Effector memory CD8-positive, alpha-beta T cell (primary cell): ENCODE data around the gene SLC35E2B.

Experiments
- ATAC-seq: fragments of 150-1000 bp; cut with Tn5 transposase; replicated peaks from 2 replicates; pipeline ENCODE4 v1.10.0; 2021; ENCODE audit warnings: mild to moderate bottlenecking, moderate library complexity
- DNase-seq, 3 experiments: peaks; one replicate each; pipeline ENCODE4 v3.0.0; 2021
- H3K27ac Mint-ChIP-seq, 2 donors: one replicate each; pipeline ENCODE4 v1.8.0; 2022; ENCODE audit warnings: mild to moderate bottlenecking in 2 of 2, mixed read lengths in 2 of 2, moderate library complexity in 2 of 2
- H3K27me3 Mint-ChIP-seq, 2 donors: one replicate each; pipeline ENCODE4 v1.8.0; 2022; ENCODE audit warnings: mixed read lengths in 2 of 2
- H3K36me3 Mint-ChIP-seq: one replicate; pipeline ENCODE4 v1.8.0; 2022; ENCODE audit warnings: mild to moderate bottlenecking, moderate library complexity, mixed read lengths; ENCODE audit not compliant: insufficient read depth
- H3K4me1 Mint-ChIP-seq, 2 donors: one replicate each; pipeline ENCODE4 v1.8.0; 2022; ENCODE audit warnings: low read depth in 2 of 2, mixed read lengths in 2 of 2
- H3K4me3 Mint-ChIP-seq, 2 donors: one replicate each; pipeline ENCODE4 v1.8.0; 2022; ENCODE audit warnings: mild to moderate bottlenecking in 2 of 2, mixed read lengths in 2 of 2, moderate library complexity in 2 of 2
- H3K9me3 Mint-ChIP-seq, 2 donors: one replicate each; pipeline ENCODE4 v1.8.0; 2022; ENCODE audit warnings: mixed read lengths in 2 of 2

SLC35E2B gene

GRCh38 chr1:1624443-1625403 lies 67.9 kb downstream of the SLC35E2B start:
- no peak overlapping the region for H3K27ac Mint-ChIP-seq
- H3K4me3 Mint-ChIP-seq = no peak overlapping the region
- H3K9me3 Mint-ChIP-seq = no peaks in the 10 kb centered on the region
- no peak for ATAC-seq
- no peaks in the 10 kb centered on the region for H3K27me3 Mint-ChIP-seq
- no peak for DNase-seq
- H3K36me3 Mint-ChIP-seq = peaks cover 16% of the 10 kb centered on the region
- peaks cover 3 to 8% of the 10 kb centered on the region in 2 donors for H3K4me1 Mint-ChIP-seq

- Mint-ChIP-seq H3K4me1 (peaks cover 3 to 9% of the 10 kb centered on the region in 2 donors), H3K27me3 (no peaks in the 10 kb centered on the region), H3K4me3 (no peak overlapping the region), H3K27ac (no peak overlapping the region), H3K9me3 (no peaks in the 10 kb centered on the region), H3K36me3 (peaks cover 16% of the 10 kb centered on the region)
- ATAC-seq = no peak
- no peak for DNase-seq
Measured at GRCh38 chr1:1623631-1624442, 68.8 kb downstream of the SLC35E2B start.

GRCh38 chr1:1623181-1623630 lies 69.4 kb downstream of the SLC35E2B start:
- no peak overlapping the region for H3K27ac Mint-ChIP-seq
- no peaks in the 10 kb centered on the region for H3K27me3 Mint-ChIP-seq
- H3K36me3 Mint-ChIP-seq = peaks cover 17% of the 10 kb centered on the region
- H3K4me3 Mint-ChIP-seq = no peak overlapping the region
- no peaks in the 10 kb centered on the region for H3K9me3 Mint-ChIP-seq
- ATAC-seq (no peak), DNase-seq (no peak)
- H3K4me1 Mint-ChIP-seq = peaks cover 4 to 12% of the 10 kb centered on the region in 2 donors

- H3K27me3 Mint-ChIP-seq = no peaks in the 10 kb centered on the region
- DNase-seq (no peak), ATAC-seq (no peak)
- H3K9me3 Mint-ChIP-seq = no peaks in the 10 kb centered on the region
- H3K4me3 Mint-ChIP-seq = no peak overlapping the region
- H3K36me3 Mint-ChIP-seq = peaks cover 16% of the 10 kb centered on the region
- H3K4me1 Mint-ChIP-seq = peaks cover 4 to 12% of the 10 kb centered on the region in 2 donors
- H3K27ac Mint-ChIP-seq = peak overlapping the region in 1 of 2 donors; percentile 68
Measured at GRCh38 chr1:1622788-1623094, 69.9 kb downstream of the SLC35E2B start.

GRCh38 chr1:1622010-1622787 lies 70.4 kb downstream of the SLC35E2B start:
- no peak overlapping the region for H3K4me3 Mint-ChIP-seq
- peaks cover 13% of the 10 kb centered on the region for H3K36me3 Mint-ChIP-seq
- no peaks in the 10 kb centered on the region for H3K27me3 Mint-ChIP-seq
- DNase-seq (no peak), ATAC-seq (no peak)
- peak overlapping the region in 1 of 2 donors; percentile 68 for H3K27ac Mint-ChIP-seq
- H3K9me3 Mint-ChIP-seq = no peaks in the 10 kb centered on the region
- peaks cover 9 to 12% of the 10 kb centered on the region in 2 donors for H3K4me1 Mint-ChIP-seq

GRCh38 chr1:1621173-1622009 lies 71.2 kb downstream of the SLC35E2B start:
- Mint-ChIP-seq H3K4me3 (no peak overlapping the region), H3K27ac (no peak overlapping the region), H3K9me3 (no peaks in the 10 kb centered on the region), H3K4me1 (peaks cover 12 to 13% of the 10 kb centered on the region in 2 donors), H3K27me3 (no peaks in the 10 kb centered on the region), H3K36me3 (peaks cover 20% of the 10 kb centered on the region)
- DNase-seq (no peak), ATAC-seq (no peak)

GRCh38 chr1:1620433-1621139 lies 72.0 kb downstream of the SLC35E2B start:
- Mint-ChIP-seq H3K27me3 (no peaks in the 10 kb centered on the region), H3K27ac (no peak overlapping the region), H3K4me3 (no peak overlapping the region), H3K4me1 (peaks cover 12 to 13% of the 10 kb centered on the region in 2 donors), H3K36me3 (peaks cover 23% of the 10 kb centered on the region), H3K9me3 (no peaks in the 10 kb centered on the region)
- ATAC-seq (no peak), DNase-seq (no peak)

- Mint-ChIP-seq H3K9me3 (no peaks in the 10 kb centered on the region), H3K27ac (no peak overlapping the region), H3K27me3 (no peaks in the 10 kb centered on the region), H3K4me1 (peaks cover 10 to 14% of the 10 kb centered on the region in 2 donors), H3K36me3 (peaks cover 30% of the 10 kb centered on the region), H3K4me3 (no peak overlapping the region)
- ATAC-seq (no peak), DNase-seq (no peak)
Measured at GRCh38 chr1:1619917-1620361, 72.7 kb downstream of the SLC35E2B start.

GRCh38 chr1:1618396-1619068 lies 74.1 kb downstream of the SLC35E2B start:
- no peak for DNase-seq
- Mint-ChIP-seq H3K4me3 (no peak overlapping the region), H3K27me3 (no peaks in the 10 kb centered on the region), H3K27ac (peak overlapping the region in 1 of 2 donors; percentile 91), H3K4me1 (peaks cover 19 to 26% of the 10 kb centered on the region in 2 donors), H3K9me3 (no peaks in the 10 kb centered on the region), H3K36me3 (peaks cover 36% of the 10 kb centered on the region)
- ATAC-seq = no peak

- Mint-ChIP-seq H3K4me1 (peaks cover 21 to 27% of the 10 kb centered on the region in 2 donors), H3K27me3 (no peaks in the 10 kb centered on the region), H3K36me3 (peaks cover 36% of the 10 kb centered on the region), H3K4me3 (peak overlapping the region in 1 of 2 donors; percentile 71), H3K9me3 (no peaks in the 10 kb centered on the region), H3K27ac (peak overlapping the region in 1 of 2 donors; percentile 78)
- DNase-seq (no peak), ATAC-seq (no peak)
Measured at GRCh38 chr1:1617925-1618324, 74.7 kb downstream of the SLC35E2B start.

- Mint-ChIP-seq H3K9me3 (no peaks in the 10 kb centered on the region), H3K27ac (peak overlapping the region in 1 of 2 donors; percentile 78), H3K4me1 (peaks cover 21 to 25% of the 10 kb centered on the region in 2 donors), H3K27me3 (no peaks in the 10 kb centered on the region), H3K36me3 (peaks cover 34% of the 10 kb centered on the region), H3K4me3 (peak overlapping the region; percentile 71 to 72)
- ATAC-seq (no peak), DNase-seq (no peak)
Measured at GRCh38 chr1:1617516-1617915, 75.1 kb downstream of the SLC35E2B start.
